ENCODE data around the gene SMIM33.

- TF ChIP-seq CTCF (IDR thresholded peaks at IDR 0.05) = no peak
- no peak for TF ChIP-seq PBX3 (IDR thresholded peaks at IDR 0.05)
These were observed 10.3 kb upstream of the SMIM33 start for GRCh38 chr5:139460455-139460854.
